ENCODE results near the gene THAP4.

The THAP4 gene

DNA sequence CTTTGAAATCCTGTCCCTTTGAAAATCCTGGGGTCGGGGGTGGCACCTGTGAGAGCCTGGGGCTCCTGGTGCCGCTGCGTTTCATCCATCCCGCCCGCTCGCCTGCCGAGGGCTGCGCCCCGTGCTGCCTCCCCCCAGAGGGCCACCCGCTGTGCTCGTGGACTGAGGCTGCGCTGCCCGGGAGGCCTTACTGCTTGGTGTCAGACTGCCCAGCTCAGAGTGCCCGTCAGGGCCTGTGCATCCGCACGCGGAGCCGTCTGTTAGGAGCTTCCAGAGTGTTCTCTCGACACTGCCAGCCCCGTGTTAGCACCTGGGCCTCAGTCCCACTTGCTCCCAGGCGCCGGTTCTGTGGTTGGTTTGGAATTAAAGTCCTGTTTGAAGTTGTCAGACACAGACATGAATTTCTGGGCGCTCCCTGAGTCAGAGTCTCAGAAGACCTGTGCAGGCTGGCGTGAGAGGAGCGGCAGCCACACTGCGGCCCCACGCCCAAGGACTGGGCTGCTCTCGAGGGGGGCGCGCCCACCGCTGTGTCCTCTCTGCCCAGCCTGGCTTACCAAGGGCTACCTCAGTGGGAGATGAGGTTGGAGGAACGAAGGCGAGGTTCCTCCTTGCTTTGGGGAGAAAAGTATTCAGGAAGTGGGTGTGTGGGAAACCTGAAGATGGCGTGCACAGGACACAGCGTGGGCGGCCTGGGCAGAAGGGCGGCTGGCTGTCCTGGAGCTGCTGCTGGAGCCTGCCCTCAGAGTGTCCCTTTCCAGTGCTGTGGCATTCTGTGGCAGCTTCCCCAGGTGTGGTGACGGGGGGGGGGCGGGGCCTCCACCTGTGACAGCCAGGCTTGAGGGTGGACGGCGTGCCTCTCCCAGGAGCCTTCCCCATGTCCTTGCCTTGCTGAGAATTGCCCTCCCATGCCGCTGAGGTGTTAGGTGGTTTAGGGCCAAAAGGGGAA is 35.6 kb upstream of the THAP4 start:
- no peak overlapping the region for H3K4me3 ChIP-seq (replicated peaks; ENCODE audit: low read depth, low read length)
- TF ChIP-seq, protein P1, sequence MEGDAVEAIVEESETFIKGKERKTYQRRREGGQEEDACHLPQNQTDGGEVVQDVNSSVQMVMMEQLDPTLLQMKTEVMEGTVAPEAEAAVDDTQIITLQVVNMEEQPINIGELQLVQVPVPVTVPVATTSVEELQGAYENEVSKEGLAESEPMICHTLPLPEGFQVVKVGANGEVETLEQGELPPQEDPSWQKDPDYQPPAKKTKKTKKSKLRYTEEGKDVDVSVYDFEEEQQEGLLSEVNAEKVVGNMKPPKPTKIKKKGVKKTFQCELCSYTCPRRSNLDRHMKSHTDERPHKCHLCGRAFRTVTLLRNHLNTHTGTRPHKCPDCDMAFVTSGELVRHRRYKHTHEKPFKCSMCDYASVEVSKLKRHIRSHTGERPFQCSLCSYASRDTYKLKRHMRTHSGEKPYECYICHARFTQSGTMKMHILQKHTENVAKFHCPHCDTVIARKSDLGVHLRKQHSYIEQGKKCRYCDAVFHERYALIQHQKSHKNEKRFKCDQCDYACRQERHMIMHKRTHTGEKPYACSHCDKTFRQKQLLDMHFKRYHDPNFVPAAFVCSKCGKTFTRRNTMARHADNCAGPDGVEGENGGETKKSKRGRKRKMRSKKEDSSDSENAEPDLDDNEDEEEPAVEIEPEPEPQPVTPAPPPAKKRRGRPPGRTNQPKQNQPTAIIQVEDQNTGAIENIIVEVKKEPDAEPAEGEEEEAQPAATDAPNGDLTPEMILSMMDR (IDR thresholded peaks at IDR 0.05; ENCODE audit: low read depth, low read length, missing control alignments): no peak
- no peak for DNase-seq (ENCODE audit: extremely low read depth, low read depth)

DNA sequence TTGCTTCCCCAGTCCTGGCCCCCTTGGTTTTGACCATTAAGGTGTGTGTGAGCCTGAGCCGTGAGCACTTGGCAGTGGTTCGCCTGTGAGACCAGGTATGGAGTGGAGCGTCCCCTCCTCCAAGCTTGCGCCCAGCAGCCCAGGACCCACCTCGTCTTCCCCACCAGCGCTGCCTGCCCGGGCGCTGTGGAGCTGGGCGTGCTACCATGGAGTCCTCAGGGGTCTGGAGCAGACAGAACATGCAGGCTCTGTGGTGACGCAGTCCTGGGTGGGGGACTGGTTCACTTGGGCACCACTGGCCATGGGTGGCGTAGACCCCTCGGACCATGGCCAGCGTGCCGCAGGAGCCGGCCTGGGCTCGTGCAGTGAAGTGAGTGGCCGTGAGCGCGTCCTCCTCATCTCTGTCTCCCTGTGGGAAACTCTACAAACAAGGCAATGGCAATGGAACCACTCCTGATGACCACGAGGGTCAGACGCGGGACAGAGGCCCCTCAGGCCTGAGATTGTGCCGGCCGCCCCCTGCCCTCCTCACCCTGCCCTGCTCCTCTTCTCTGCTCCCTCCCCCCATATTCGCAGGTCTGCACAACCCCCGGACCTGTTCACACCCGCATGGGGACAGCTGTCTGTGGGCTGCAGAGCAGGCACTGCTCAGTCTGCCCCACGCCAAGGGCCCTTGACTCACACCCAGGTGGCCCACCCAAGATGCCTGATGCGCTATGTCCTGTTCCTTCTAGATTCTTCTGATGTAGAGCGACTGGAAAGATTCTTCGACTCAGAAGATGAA is 34.7 kb upstream of the THAP4 start:
- DNase-seq (ENCODE audit: extremely low read depth, low read depth): no peak
- TF ChIP-seq, protein P1 (IDR thresholded peaks at IDR 0.05; ENCODE audit: low read depth, low read length, missing control alignments): no peak
- H3K4me3 ChIP-seq (replicated peaks; ENCODE audit: low read depth, low read length): no peak overlapping the region

DNA sequence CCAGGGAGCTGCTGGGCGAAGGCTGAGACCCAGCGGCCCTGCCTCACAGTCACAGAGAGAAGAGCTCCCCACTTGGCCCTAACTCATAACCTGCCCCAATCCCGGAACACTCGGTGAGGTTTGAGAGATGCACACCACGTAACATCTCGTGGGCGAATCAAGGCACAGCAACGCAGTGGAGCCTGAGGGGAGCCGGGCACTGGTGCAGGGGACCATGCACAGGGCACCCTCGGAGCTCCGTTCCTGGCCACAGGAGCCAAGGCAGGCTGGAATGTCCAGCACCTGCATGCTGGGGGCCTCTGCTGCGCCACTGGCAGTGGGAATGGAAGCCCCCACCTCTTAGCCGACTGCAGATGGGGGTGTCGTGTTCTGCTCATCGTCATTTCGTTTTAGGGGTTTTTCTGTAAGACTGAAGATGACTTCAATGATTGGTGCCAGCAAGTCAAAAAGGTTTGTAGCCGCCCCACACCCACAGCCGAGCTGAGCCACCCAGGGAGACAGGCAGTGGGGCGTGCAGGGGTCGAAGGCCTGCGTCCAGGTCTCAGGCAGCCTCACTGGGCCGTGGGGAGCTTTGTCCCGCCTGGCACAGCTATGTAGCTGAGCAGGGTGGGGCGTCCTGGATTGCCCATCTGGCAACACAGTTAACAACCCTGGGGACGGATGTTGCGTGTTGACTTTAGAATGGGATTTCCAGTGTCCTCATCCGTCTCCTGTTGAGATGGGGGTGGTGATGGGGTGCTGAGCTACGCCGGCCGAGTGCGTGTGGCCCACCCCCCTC is 33.6 kb upstream of the THAP4 start:
- DNase-seq (ENCODE audit: extremely low read depth, low read depth): no peak
- H3K4me3 ChIP-seq (replicated peaks; ENCODE audit: low read depth, low read length): no peak overlapping the region
- TF ChIP-seq, protein P1 (IDR thresholded peaks at IDR 0.05; ENCODE audit: low read depth, low read length, missing control alignments): no peak

DNA sequence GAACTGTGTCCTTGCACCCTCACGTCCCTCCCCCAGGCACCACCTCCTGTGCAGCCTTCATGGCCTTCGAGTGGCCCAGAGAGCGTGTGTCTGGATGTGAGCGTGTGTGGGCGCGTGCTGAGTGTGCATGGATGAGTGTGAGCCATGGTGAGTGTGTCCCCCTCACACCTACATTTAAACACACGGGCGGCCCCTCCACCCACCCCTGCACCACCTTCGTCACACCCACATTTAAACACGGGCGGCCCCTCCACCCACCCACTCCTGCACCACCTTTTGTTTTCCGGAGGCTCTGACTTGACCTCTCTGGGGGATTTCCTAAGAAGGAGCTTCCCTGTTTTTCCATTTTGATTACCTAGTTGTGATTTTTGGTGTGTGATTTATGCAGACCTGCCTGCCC is 31.9 kb upstream of the THAP4 start:
- TF ChIP-seq, protein P1 (IDR thresholded peaks at IDR 0.05; ENCODE audit: low read depth, low read length, missing control alignments): no peak
- H3K4me3 ChIP-seq (replicated peaks; ENCODE audit: low read depth, low read length): no peak overlapping the region
- DNase-seq (ENCODE audit: extremely low read depth, low read depth): no peak

DNA sequence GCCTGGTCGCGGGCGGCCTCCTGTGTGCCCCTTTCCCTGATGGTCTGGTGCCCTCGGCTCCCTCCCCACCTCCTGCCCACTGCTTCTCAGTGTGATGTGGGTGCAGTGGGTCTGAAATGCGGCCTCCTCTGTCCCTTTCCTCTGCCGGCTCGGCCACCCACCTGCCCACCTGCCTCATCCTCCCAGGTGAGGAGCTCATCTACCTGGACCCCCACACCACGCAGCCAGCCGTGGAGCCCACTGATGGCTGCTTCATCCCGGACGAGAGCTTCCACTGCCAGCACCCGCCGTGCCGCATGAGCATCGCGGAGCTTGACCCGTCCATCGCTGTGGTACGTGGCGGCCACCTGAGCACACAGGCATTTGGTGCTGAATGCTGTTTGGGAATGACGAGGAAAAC is 31.4 kb upstream of the THAP4 start:
- no peak for DNase-seq (ENCODE audit: extremely low read depth, low read depth)
- H3K4me3 ChIP-seq (replicated peaks; ENCODE audit: low read depth, low read length): no peak overlapping the region
- TF ChIP-seq, protein P1 (IDR thresholded peaks at IDR 0.05; ENCODE audit: low read depth, low read length, missing control alignments): no peak

DNA sequence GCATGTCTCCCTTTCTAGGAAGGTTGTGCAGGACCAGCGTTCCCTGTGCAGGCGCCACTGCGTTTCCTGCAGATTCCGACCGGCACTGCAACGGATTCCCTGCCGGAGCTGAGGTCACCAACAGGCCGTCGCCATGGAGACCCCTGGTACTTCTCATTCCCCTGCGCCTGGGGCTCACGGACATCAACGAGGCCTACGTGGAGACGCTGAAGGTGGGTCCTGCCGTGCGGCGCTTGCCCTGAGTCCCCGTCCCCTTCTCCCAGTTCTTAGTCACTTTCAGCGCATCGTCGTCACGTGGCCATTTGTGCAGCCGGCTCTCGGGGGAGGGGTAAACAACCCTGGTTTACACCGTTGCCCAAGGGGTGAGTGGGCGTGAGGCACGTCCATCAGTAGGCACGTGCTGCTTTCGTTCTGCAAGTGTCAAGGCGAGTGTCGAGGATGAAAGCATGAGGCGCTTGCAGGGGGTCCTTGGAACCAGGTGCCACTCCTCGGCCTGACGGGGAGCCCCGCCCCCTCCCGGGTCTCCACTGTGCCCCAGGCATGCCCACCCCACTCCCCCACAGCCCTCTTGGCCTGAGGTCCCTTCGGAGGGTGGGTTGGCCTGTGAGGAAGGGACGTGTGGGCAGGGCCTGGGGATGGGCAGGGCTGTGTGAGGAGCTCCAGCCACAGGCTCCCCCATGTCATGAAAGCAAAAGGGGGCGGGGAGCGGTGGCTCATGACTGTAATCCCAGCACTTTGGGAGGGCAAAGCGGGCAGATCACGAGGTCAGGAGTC is 29.9 kb upstream of the THAP4 start:
- DNase-seq (ENCODE audit: extremely low read depth, low read depth): no peak
- H3K4me3 ChIP-seq (replicated peaks; ENCODE audit: low read depth, low read length): no peak overlapping the region
- TF ChIP-seq, protein P1 (IDR thresholded peaks at IDR 0.05; ENCODE audit: low read depth, low read length, missing control alignments): no peak

All from HFF-Myc (cell line).